ENCODE measurements around the gene DLG4.
A peak's percentile ranks its signal among the peaks of the same experiment; 100 is the strongest.

DLG4 gene

DNA sequence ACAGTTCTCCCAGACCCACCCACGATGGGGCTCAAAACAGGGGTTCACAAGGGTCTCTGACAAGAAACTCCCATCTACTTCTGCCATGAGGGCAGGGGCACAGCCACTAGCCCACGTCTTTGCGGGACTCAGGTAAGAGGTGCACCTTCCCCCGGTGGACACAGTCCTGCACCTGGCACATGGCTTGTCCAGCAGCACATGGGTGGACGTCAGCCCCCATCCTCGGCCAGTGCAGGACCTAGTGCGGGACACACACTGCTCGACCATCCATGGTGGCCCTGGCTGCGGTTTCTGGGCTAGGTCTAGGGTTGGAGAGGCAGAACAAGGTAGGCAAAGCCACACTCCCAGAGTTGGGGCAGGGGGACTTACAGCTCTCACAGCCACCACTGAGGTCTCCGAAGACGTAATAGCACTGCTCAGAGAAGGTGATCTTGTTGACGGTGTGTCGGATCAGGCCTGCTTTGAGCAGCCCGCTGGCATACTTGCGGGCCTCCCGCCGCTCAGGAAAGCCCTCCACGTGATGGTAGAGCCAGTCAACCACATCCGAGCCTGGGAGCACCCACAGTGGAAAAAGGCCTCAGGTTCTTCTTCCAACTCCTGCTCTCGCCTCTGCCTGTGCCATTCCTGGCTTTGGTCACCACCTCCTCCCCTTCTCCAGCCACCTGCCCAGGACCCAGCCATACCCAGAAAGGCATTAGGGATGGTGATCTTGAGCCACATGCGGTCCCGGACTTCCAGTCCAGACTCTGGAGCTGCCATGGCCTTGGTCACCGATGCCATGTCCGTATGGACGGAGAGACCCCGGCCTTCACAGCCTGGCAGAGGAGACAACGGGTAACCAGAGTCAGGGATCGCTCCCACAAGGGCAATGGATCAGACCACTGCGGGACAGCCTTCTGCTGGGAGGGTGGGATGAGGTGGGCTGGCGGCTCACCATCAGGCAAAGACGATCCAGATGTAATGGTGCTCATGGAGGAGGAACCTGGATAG, 7.4 kb upstream of the DLG4 start:
- DNase-seq: no peak

- no peak for DNase-seq
Observed at GRCh38 chr17:7225711-7226331, 6.2 kb upstream of the DLG4 start.

- DNase-seq: no peak
Observed at GRCh38 chr17:7224661-7225111, 5.0 kb upstream of the DLG4 start.

GRCh38 chr17:7224110-7224509, 4.5 kb upstream of the DLG4 start:
- DNase-seq: no peak

DNA sequence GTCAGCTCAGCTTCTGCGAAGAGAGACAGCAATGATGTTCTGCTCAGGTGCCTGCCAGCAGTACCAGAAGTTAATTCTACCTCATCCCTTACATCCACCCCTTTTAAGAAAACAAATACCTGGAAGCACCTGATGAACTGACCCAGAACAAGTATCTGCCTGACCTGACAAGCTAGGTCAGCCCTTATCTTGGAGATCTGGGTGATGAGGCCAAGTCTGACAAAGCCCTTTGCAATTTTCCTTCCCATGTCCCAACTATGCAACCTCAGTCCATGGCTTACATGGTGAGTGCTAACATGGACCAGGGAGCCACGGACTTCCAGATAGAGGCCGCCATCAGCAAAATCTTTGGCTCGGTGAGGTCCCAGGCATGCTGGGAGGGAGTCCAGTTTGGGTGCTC, 3.7 kb upstream of the DLG4 start:
- DNase-seq: no peak

DNA sequence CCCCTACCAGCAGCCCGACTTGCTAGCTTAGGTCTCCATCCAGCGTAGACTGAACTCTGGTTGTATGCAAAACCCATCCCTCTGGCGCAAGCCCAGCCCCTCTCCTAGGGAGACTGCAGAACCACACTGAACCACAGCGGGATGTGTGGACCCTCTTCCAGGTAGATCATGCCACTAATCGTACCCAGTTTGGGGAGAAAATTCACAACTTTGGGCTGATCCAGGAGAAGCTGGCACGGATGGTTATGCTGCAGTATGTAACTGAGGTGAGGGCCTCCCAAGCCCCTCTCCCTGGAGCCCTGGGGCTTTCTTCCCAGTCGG, 3.3 kb upstream of the DLG4 start:
- DNase-seq: no peak

- DNase-seq: no peak
Observed at GRCh38 chr17:7222093-7222971, 2.7 kb upstream of the DLG4 start.

DNA sequence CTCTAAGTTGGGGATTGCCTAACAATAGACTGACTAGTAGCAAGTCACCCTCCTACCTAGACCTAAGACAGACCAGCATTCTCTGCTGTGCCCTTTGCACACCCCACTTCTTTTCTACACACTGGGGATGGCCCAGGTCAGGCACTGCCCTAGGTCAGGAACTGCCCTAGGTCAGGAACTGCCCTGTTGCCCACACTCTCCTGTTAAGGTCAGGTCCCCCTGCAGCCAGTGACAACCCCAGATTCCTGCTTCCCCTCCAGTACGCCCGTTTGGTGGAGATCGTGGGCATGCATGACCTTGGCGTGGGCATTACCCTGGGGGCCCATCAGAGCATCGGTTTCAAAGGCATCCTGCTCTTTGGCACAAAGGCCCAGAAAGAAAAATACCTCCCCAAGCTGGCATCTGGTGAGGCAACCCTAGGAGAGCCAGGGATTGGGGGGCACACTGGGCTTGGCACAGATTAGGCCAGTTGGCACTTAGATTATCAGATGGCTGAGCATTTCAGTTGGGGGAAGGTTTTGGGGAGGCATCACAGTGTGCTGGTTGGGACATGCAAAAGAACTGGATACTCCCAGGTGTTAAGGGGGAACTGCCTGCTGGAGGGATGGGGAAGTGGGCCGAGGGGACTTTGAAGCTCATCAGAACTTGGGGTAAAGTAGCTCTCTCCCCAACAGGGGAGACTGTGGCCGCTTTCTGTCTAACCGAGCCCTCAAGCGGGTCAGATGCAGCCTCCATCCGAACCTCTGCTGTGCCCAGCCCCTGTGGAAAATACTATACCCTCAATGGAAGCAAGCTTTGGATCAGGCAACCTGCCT, 1.8 kb upstream of the DLG4 start:
- DNase-seq: no peak

DNA sequence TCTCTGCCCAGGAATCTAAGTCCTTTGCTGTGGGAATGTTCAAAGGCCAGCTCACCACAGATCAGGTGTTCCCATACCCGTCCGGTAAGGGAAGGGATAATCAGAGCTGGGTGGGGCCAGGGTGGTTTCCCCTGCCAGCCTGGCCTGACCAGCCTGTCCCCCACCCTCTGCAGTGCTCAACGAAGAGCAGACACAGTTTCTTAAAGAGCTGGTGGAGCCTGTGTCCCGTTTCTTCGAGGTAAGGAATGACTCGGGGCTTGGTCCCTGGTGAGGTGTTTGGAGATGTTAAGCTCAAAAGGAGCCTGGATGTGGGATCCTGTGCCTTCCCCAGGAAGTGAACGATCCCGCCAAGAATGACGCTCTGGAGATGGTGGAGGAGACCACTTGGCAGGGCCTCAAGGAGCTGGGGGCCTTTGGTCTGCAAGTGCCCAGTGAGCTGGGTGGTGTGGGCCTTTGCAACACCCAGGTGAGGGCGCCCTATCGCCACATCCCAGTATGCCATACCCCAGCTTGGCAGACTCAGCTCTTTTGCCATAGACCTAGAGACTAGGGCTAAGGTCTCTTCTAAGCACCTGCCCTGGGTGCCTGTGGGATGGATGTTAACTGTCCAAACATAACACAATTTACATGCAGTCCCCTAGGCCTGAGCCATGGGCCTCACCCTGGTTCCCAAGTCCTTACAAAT, 1.1 kb upstream of the DLG4 start:
- DNase-seq: no peak

DNA sequence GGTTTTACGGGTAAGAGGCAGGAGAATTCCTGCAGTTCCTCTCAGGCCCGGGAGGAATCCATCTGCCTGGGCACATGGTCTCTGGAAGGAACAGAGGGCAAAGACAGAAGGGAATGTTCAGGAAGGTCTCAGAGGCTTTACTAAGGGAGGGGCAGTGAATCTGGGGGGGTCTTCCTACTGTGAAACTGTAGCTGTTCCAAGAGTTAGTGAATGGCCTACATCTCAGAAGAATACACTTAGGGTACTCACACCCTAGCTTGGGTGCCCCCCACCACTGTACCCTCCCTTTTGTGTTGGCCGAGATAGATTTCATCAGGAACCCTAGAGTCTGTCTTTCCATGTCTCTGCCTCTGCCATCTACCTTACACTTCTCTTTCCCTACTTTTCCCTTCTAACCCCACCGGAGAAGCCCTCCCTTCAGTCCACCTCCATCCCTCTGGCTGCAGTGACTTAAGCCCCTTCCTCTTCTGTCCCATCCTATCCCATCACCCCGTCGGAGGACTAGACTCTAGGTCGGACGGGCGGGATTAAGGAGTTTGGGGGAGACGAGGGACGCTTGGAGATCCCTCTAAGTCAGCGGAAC, 316 bp downstream of the DLG4 start:
- no peak for DNase-seq

GRCh38 chr17:7218758-7219157, 878 bp downstream of the DLG4 start:
- no peak for DNase-seq

DNA sequence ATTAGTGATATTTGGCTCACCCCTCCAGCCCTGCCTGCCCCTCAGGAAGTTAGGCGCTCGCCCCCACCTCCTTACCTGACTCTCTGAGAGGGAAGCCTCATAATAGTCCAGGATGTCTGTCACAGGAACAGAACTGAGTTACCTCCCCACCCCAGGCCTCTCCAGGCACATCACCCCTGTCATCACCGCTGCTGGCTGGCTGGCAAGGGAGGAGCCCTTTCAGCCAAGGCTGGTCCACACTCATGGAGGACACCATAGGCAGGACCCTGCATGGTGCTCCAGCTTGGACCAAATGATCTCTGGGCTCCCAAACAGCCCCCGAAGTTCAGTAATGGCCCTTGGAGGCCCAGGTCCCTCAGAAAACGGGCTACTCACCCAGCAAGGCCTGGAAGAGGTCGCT, 1.5 kb downstream of the DLG4 start:
- DNase-seq: no peak

DNA sequence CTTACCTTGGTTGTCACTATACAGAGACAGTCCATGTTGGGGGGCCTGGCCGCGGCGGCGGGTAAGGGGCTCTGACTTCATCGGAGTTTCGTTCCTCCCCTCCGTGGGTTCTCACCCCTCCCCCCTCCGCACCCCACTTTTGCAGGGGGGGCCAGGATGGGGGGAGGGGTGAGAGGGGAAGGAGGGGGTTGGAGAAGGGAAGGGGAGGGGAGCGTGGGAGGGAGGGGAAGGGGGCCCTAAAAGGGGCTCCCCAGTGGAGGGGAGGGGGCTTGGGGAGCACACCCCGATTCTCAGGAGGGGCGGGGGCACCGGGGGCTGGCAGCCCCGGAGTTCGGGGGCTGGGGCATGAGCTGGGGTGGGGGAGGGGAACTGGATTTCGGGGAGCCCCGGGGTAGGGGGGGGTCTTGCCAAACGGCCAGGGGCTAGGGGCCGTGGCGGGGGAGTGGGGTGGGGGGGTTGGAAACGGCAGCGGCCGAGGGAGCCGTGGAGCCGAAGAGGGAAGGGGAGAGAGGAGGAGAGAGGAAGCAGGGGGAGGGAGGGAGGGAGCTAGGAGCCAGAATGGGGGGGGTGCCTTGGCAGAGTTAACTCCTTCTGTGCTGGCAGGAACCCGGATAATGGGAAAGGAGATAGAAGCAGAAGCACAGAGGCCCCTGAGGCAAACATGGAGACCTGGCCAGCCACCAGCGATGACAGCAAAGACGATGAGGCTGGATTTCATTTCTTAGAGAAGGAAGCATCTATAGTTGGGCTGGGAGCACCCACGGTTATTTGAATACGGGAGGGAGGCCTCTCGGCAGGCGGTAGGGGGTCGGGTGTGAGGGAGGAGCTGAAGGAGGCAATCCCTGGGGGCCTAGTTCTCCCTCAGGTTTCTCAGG, 2.3 kb downstream of the DLG4 start:
- no peak for DNase-seq

DNA sequence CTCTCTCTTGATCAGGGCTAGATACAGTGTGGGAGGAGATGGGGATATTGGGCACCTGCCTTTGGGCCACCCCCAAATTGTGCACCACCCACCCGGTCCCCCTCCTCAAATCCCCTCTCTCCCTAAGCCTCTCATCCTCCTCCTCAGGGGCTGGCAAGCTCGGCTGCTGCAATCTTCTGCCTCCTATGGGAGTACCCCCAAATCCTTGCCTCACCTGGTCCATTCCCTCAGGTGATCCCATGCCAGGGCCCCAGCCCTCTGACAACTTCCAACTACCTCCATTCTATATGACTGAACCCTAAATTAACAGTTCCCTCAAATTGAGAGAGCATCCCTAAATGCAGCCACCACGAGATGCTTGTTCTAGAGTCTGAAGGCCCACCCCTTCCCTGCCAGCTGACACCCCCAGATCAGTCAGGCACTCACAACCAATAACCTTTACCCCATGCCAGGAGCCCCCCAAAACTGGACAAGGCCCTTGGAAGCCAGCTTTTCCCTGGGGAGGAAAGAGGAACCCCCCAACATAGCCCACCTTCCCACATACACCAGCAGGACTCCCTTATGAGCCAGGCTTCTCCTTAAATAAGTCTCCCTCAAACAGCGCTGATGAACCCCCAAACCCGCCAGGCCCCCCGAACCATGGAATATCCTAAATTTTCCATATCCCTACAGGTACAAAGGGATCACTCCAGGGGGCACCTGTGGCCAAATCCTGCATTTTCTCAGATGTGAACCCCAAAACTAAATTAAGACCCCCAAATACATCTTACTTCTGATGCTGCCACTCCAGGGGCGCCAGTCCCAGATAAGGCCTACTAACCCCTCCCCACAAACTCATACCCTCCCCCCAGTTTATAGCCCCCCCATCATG, 3.2 kb downstream of the DLG4 start:
- no peak for DNase-seq

GRCh38 chr17:7215652-7216180, 3.9 kb downstream of the DLG4 start:
- no peak for DNase-seq

DNA sequence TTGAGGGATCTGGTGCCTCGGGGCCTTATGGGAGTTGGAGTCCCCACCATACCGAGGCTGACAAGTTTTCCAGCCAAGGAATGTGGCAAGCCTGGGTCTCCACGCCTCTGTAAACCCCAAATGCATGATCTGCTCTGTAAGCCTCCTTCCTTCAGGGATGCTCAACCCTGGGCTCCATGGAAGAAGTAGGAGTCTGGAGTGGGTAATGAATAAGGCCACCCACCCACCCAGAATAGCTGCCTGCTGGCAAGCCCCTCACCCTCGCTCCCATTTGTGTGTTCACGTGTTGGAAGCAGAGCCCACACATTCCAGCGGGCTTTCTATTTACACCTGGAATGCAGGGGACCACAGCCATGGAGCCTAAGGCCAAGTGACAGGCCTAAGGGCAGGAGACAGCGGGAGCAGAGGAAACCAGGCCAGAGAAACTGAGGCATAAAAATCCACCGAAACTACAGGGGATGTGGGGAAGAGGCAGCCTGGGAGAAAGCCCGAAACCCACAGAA, 4.4 kb downstream of the DLG4 start:
- no peak for DNase-seq

DNA sequence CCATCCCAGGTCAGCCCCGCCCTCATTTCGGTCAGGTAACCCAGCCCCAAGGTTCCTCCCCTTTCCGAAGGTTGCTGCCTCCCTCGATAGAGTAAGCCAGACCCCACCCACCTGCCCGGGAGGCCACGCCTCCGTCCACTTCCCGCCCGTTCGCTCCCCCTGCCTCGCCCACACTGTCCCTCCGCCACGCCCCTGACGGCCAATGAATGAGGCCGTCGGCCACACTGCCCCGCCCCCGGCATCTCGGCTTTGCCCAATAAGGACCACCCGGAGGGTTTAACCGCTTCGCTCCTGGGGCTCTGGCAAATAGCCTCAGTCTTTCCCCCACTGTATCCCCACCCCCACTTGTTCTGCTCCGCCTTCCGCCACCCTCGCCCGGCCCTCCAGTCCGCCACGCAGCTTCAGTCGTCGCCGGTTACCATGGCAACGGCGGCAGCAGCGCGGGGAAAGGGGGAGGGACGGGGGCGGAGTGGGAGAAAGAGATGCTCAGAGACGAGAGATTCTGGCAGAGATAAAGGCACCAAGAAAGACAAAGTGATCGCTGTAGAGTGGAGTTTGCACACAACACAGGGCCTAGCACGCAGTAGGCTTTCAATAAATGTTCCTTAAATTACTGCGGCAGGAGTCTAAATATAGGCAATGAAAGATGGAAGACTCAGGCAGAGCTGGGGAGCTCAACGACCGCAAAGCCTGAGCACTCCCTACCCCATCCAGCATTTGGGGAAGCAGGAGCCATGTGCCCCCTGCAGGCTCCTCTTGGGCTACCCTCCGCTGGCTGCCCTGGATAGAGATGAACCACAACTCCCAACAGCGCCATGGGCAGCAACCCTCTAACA, 5.1 kb downstream of the DLG4 start:
- peak; percentile 92 to 93 for DNase-seq

DNA sequence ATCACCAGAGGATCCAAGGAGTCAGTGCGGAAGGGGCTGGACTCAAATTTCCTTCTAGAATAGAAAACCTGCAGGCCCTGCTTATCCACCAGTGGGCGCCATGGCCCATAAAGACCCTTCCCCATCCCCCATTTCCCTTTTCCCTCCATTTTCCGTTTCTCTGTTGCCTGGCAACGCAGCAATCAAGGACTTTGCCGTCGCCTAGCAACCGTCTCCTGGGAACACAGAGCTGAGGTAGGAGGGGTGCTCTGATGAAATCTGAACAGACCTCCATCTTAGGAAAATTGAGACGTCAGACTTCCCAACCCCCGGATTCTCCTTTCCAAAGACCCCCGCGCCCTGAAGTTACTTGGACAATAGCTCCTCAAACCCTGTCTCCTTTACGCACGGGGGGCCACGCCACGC, 5.7 kb downstream of the DLG4 start:
- DNase-seq: peak; percentile 79 to 91
